GM13977 (cell line): ENCODE results near the gene CYGB.
"Not testable (repeated sequence)": the region's sequence is repeated elsewhere in the genome, so short reads cannot be mapped to it uniquely, and the experiment has no call there.

Experiments
- DNase-seq: peaks from one replicate; pipeline ENCODE4 v3.0.0; 2012; ENCODE audit warnings: low spot score
- in situ Hi-C: fragments of 300-500 bp; cut with MboI; formaldehyde crosslinking; loops from one replicate; pipeline ENCODE4 v1.12.0; 2022; ENCODE audit warnings: low sequenced_read_pairs, low pct_unique_long_range_greater_than_20kb, mixed read lengths, inconsistent platforms; ENCODE audit not compliant: unreplicated experiment
- TF ChIP-seq, protein P1 (sequence below): IDR thresholded peaks from 2 replicates; pipeline ENCODE4 v1.5.1; 2012; ENCODE audit warnings: mild to moderate bottlenecking, control low read depth; ENCODE audit not compliant: insufficient read depth; ENCODE audit errors: extremely low read depth, missing control alignments

CYGB gene

DNA sequence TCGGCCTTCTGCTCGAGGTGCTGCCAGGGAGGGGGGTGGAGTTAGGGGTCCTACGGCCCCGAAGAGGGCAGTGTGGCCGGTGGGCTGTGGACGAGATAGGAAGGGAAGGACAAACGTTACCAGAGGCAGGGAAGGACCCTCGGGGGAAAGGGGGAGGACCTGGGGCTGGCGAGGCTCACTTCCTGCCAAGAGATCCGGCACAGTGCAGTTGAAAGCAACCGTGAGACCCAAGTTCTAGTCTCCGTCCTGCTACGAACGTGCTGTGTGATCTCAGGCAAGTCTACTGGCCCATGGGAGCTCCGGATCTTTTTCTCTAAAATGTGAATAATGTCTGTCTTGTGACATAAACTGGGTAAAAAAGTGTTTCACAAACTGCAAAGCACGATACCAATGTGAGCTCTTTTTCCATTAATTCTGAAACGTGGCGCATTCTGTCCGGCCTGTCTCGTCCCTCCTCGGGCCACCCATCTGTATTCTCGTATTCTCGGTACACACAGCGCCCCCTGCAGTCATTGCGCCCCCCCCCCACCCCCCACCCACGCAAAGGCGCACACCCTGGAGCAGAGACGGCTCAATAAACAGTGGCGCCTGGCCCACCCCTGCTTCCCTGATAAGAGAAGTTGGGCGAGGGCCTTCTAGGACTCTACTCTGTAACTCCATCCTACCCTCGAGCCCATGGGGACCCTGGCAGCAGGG, 8.8 kb downstream of the CYGB start:
- DNase-seq: no peak
- TF ChIP-seq, protein P1, sequence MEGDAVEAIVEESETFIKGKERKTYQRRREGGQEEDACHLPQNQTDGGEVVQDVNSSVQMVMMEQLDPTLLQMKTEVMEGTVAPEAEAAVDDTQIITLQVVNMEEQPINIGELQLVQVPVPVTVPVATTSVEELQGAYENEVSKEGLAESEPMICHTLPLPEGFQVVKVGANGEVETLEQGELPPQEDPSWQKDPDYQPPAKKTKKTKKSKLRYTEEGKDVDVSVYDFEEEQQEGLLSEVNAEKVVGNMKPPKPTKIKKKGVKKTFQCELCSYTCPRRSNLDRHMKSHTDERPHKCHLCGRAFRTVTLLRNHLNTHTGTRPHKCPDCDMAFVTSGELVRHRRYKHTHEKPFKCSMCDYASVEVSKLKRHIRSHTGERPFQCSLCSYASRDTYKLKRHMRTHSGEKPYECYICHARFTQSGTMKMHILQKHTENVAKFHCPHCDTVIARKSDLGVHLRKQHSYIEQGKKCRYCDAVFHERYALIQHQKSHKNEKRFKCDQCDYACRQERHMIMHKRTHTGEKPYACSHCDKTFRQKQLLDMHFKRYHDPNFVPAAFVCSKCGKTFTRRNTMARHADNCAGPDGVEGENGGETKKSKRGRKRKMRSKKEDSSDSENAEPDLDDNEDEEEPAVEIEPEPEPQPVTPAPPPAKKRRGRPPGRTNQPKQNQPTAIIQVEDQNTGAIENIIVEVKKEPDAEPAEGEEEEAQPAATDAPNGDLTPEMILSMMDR: no peak
- in situ Hi-C loops: loop anchor here (10.0 kb wide), 1 partner anchor 156 kb away; no protein-coding TSS in a partner anchor

DNA sequence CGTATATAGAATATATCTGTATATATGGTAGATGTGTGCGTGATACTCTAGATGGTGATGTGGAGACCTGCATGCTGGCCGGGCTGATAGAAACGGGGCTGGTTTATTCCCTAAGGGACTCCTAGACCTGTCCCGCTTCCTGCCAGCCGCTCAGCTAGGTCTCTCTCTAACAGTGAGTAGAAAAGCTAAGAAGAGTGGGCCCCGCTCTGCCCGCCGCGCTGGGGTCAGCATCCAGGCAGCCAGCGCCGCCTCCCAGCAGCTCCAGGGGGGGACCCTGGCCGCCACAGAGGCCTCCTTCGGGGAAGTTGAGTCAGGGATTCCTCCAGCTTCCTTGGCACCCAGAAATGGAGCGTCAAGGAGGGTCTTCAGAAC, 9.4 kb downstream of the CYGB start:
- DNase-seq: no peak
- in situ Hi-C loops: loop anchor here (10.0 kb wide), 1 partner anchor 157 kb away; no protein-coding TSS in a partner anchor
- TF ChIP-seq, protein P1: no peak

DNA sequence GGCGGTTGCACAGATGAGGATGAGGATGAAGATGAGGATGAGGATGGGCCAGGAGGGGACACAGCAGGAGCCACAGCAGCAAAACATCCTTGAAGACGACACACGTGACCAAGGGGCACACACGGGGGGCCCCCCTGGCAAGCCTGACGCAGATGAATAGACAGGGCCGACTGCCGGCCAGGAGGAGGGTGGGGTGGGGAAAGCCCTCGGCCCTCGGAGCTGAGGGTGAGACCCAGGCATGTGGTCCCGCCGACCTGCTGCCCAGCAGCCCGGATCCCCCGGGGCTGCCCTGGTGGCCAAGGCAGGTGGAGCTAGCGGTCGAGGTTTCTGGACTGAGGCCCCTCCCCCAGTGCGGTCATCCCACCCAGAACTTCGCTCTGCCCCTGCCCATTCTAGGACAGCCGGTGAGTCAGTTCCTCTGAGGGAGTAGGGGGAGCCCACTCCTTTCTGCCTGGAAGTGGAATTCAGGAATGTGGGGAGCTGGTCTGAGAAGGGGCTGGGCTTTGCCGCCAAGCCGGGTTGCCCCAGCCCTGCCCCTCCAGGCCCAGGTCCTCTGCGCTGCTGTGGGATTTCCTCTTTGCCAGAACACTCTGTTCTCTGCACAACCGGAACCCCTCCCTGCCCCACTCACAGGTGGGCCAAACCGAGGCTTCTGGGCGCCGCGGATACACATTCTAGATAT, 9.9 kb downstream of the CYGB start:
- TF ChIP-seq, protein P1: no peak
- peak; percentile 60 for DNase-seq
- in situ Hi-C loops: loop anchor here (10.0 kb wide), 1 partner anchor 157 kb away; no protein-coding TSS in a partner anchor

DNA sequence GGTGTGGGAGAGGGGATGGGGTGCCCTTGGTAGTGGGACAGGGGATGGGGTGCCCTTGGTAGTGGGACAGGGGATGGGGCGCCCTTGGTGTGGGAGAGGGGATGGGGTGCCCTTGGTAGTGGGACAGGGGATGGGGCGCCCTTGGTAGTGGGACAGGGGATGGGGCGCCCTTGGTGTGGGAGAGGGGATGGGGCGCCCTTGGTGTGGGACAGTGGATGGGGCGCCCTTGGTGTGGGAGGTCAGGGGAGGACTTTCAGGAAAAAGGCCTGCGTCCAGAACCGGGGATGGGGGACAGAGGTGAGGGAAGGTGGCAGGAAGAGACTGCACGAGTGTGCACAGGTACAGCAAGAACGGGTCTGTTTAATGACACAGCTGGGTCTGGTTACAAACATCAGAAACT, 10.5 kb downstream of the CYGB start:
- in situ Hi-C loops: loop anchor here (10.0 kb wide), 1 partner anchor 158 kb away; no protein-coding TSS in a partner anchor
- DNase-seq: not testable (repeated sequence)

DNA sequence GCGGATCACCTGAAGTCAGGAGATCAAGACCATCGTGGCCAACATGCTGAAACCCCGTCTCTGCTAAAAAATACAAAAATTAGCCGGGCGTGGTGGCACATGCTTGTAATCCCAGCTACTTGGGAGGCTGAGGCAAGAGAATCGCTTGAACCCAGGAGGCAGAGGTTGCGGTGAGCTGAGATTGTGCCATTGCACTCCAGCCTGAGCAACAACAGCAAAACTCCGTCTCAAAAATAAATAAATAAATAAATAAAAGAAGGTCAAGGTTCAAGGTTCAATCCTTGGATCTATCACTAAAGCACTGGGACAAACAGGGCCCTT, 12.0 kb downstream of the CYGB start:
- in situ Hi-C loops: loop anchor here (10.0 kb wide), 1 partner anchor 159 kb away; no protein-coding TSS in a partner anchor
- DNase-seq: not testable (repeated sequence)

DNA sequence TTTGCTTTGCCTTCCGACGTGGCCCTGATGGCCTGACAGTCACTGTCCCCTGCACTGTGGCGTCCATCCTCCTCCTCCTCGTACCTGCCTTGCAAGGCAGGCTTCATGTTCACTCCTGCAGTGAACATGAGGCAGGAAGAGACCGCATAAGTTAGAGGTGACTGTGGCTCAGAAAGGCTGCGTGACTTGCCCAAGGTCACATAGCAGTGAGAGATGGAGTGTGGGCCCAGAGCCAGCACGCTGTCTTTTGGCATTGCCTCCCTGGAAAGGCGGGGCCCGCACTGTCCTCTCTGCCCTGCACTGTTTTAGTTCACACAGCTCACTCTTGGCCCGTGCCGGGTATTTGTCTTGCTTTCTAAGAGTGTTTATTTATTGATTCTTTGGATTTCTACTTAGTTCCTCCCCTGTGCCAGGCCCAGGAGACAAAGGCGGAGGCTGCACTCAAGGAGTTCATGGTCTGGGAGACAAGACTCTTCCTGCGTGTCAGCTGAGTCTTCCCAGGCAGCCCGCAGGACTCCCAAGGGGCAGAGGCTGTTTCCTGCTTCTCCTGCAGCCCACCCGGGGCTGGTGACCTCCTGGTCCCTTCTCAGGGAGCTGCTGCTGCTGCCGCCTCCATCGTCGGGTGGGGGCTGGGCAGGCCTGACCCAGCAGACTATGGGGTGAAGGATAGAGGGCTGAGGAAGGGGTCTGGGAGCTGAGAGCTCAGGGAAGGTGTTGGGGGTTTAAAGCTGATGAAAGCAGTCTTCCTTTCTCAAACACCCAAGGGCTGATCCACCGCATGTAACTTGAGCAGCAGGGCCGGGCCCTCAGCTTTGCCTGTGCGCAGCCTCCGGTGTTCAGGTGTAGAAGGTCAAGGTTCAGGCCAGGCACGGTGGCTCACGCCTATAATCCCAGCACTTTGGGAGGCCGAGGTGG, 12.7 kb downstream of the CYGB start:
- DNase-seq: no peak
- TF ChIP-seq, protein P1: no peak
- in situ Hi-C loops: loop anchor here (10.0 kb wide), 1 partner anchor 160 kb away; no protein-coding TSS in a partner anchor
